Activated CD8-positive, alpha-beta memory T cell treated with anti-CD3 and anti-CD28 coated beads, Interleukin-2, amount 50 U/mL, for 1 hour (primary cell): ENCODE measurements around the gene SLC22A16.

ENCODE experiments used
- DNase-seq: peaks from one replicate; pipeline ENCODE4 v3.0.0-alpha.2; 2020; ENCODE audit errors: extremely low read depth

SLC22A16 gene

DNA sequence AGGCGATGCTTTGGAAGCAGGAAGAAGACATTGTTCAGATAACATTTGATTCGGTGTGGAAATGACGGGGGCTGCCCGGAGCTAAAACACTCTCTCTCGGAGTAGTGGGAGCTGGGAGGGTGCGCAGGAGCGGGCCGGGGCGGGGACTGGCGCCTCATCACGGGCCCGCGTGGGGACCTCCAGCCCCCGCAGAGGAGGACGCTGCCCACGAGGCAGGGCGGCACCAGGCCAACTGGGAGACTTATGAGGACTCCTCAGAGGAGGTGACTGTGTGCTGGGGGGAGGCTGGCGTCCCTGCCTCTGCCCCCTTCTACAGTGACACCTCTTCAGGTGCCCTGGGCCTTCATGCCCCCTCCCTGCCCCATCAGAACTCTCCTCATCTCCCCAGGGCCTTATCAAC, 76.2 kb downstream of the SLC22A16 start:
- DNase-seq = no peak

- DNase-seq = no peak
These were observed 77.0 kb downstream of the SLC22A16 start for GRCh38 chr6:110399219-110400071.

- DNase-seq = no peak
These were observed 77.6 kb downstream of the SLC22A16 start for GRCh38 chr6:110398778-110399177.

GRCh38 chr6:110395221-110395620, 81.2 kb downstream of the SLC22A16 start:
- DNase-seq = no peak

- DNase-seq = no peak
These were observed 82.0 kb downstream of the SLC22A16 start for GRCh38 chr6:110394409-110394808.

- DNase-seq = no peak
These were observed 83.7 kb downstream of the SLC22A16 start for GRCh38 chr6:110392727-110393126.

GRCh38 chr6:110390404-110390803, 86.0 kb downstream of the SLC22A16 start:
- no peak for DNase-seq

- DNase-seq = no peak
These were observed 86.6 kb downstream of the SLC22A16 start for GRCh38 chr6:110389689-110390382.

GRCh38 chr6:110387986-110388385, 88.4 kb downstream of the SLC22A16 start:
- DNase-seq = no peak

- DNase-seq = no peak
These were observed 91.0 kb downstream of the SLC22A16 start for GRCh38 chr6:110385458-110385863.

DNA sequence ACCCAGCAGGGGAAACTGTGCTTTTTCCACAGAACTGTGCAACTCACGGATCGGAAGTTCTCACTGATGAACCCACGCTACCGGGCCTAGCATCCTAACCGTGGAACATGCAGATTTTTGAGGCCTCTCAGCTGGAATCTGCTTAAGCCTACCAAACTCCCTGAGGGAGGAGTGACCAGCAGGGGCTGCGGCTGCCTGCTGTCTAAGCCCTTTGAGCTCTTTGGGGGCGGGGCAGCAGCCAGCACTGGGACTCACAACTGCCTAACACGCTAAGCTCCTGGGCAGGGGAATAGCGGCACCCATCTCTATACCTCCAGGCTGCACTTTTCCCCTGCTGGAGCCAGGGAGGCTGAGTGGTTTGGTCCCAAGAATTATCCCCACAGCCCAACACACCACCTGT, 97.9 kb downstream of the SLC22A16 start:
- no peak for DNase-seq
